HCT116 (cell line): ENCODE data around the gene PRSS2. TPM values are rescaled to one million over a fixed set of nuclear protein-coding genes. Genes with fewer than 3 reads are reported as not detected.

Source experiments
- ATAC-seq: fragments of 200-7000 bp; cut with Tn5 transposase; 2 replicates; pipeline ENCODE4 v1.9.1; 2020; ENCODE audit warnings: mild to moderate bottlenecking, moderate library complexity
- BruUV-seq: library from RNA; stranded (reverse); fragments of 400-500 nt; replicated peaks from 2 replicates; lab custom pipeline; 2021; lab: Mats Ljungman, UMichigan
- CTCF ChIA-PET: fragments of 300-600 bp; sonication (Branson Sonifier 250); formaldehyde crosslinking; loops from one replicate; lab custom pipeline; 2021; ENCODE audit warnings: antibody characterized with exemption; lab: Charles Lee
- POLR2A ChIA-PET: fragments of 300-600, 350-600 bp; sonication (Branson Sonifier 250); formaldehyde crosslinking; loops from one replicate; lab custom pipeline; 2021; ENCODE audit warnings: antibody characterized with exemption; lab: Charles Lee
- RAD21 ChIA-PET, 2 experiments: fragments of 300-600 bp; sonication (Branson Sonifier 250); formaldehyde crosslinking; loops; one replicate each; lab custom pipeline; 2023; ENCODE audit warnings: low total read pairs in 2 of 2; ENCODE audit not compliant: uncharacterized antibody in 2 of 2, unreplicated experiment in 2 of 2, low non-redundant PET in 1 of 2; lab: Charles Lee
- DNase-seq: peaks from one replicate; pipeline ENCODE4 v3.0.0-alpha.2; 2010; ENCODE audit warnings: low read depth, low spot score
- H2AFZ ChIP-seq: fragments of 200-600 bp; shearing (Covaris generic), sonication (generic); 2 replicates; pipeline ENCODE4 v1.6.1; 2017; ENCODE audit warnings: low read depth, mixed run types, mixed read lengths, antibody characterized with exemption, low read length; ENCODE audit not compliant: poor library complexity, severe bottlenecking
- H3K27ac ChIP-seq: 2 replicates; pipeline ENCODE4 v1.5.1; 2012; ENCODE audit warnings: low read depth, low read length
- H3K27me3 ChIP-seq: fragments of 200-600 bp; sonication (generic); 2 replicates; pipeline ENCODE4 v1.6.1; 2016; ENCODE audit warnings: mixed run types, low read length, mixed read lengths; ENCODE audit not compliant: insufficient read depth
- H3K36me3 ChIP-seq, 2 experiments: fragments of 200-500 bp in 1 of 2; fragments of 200-600 bp in 1 of 2; sonication (Bioruptor generic) in 1 of 2; sonication (generic) in 1 of 2; 2 replicates each; pipeline versions ENCODE4 v1.5.1 to v1.6.1; 2014 to 2016; ENCODE audit warnings: low read length in 2 of 2, inconsistent platforms in 1 of 2, mixed read lengths in 1 of 2, mixed run types in 1 of 2; ENCODE audit not compliant: insufficient read depth in 2 of 2, control insufficient read depth in 1 of 2
- H3K4me1 ChIP-seq, 2 experiments: fragments of 200-600 bp in 1 of 2; sonication (generic) in 1 of 2; 2 replicates each; pipeline versions ENCODE4 v1.5.1 to v1.6.1; 2012 to 2017; ENCODE audit warnings: low read length in 2 of 2, inconsistent platforms in 1 of 2, mild to moderate bottlenecking in 1 of 2, mixed read lengths in 1 of 2, mixed run types in 1 of 2, moderate library complexity in 1 of 2; ENCODE audit not compliant: insufficient read depth in 2 of 2, control insufficient read depth in 1 of 2
- H3K4me2 ChIP-seq: fragments of 200-600 bp; sonication (generic); 2 replicates; pipeline ENCODE4 v1.6.1; 2017; ENCODE audit warnings: mixed run types, low read length, mixed read lengths
- H3K4me3 ChIP-seq, 2 experiments: fragments of 200-600 bp in 1 of 2; sonication (generic) in 1 of 2; replicated peaks in 1 of 2; 2 replicates each; pipeline ENCODE4 v1.5.1; 2011 to 2016; ENCODE audit warnings: low read length in 2 of 2, control low read depth in 1 of 2, low read depth in 1 of 2, mild to moderate bottlenecking in 1 of 2, mixed read lengths in 1 of 2, mixed run types in 1 of 2
- H3K79me2 ChIP-seq: fragments of 200-600 bp; sonication (generic); 2 replicates; pipeline ENCODE4 v1.6.1; 2017; ENCODE audit warnings: mild to moderate bottlenecking, mixed run types, low read length, moderate library complexity, mixed read lengths; ENCODE audit not compliant: insufficient read depth
- H3K9ac ChIP-seq: fragments of 200-600 bp; sonication (generic); 2 replicates; pipeline ENCODE4 v1.6.1; 2016; ENCODE audit warnings: low read length, mixed read lengths
- H3K9me2 ChIP-seq: fragments of 200-600 bp; sonication (generic), shearing (Covaris generic); 2 replicates; pipeline ENCODE4 v1.6.1; 2017; ENCODE audit warnings: mixed run types, mild to moderate bottlenecking, moderate library complexity; ENCODE audit not compliant: insufficient read depth
- H3K9me3 ChIP-seq, 2 experiments: fragments of 200-500 bp in 1 of 2; fragments of 200-600 bp in 1 of 2; sonication (Bioruptor generic) in 1 of 2; sonication (generic) in 1 of 2; 2 replicates each; pipeline ENCODE4 v1.6.1; 2014 to 2017; ENCODE audit warnings: low read length in 2 of 2, mixed read lengths in 2 of 2, inconsistent platforms in 1 of 2, low read depth in 1 of 2, mild to moderate bottlenecking in 1 of 2, mixed run types in 1 of 2, moderate library complexity in 1 of 2; ENCODE audit not compliant: control insufficient read depth in 1 of 2, insufficient read depth in 1 of 2
- H4K20me1 ChIP-seq: fragments of 200-600 bp; sonication (generic), shearing (Covaris generic); 2 replicates; pipeline ENCODE4 v1.6.1; 2017; ENCODE audit warnings: mixed run types, mild to moderate bottlenecking, moderate library complexity; ENCODE audit not compliant: insufficient read depth
- ATF3 ChIP-seq: IDR thresholded peaks from 2 replicates; pipeline ENCODE4 v1.6.1; 2012
- EGR1 ChIP-seq: IDR thresholded peaks from 2 replicates; pipeline ENCODE4 v1.6.1; 2012; ENCODE audit warnings: low read depth
- EZH2phosphoT487 ChIP-seq: fragments of 200-600 bp; IDR thresholded peaks from 2 replicates; pipeline ENCODE4 v1.6.1; 2018; ENCODE audit warnings: antibody characterized with exemption, borderline replicate concordance
- MAX ChIP-seq: IDR thresholded peaks from 2 replicates; pipeline ENCODE4 v1.6.1; 2012
- POLR2A ChIP-seq: IDR thresholded peaks from 2 replicates; pipeline ENCODE4 v1.7.0; 2011; ENCODE audit warnings: borderline replicate concordance; ENCODE audit not compliant: insufficient read depth, insufficient read length; ENCODE audit errors: extremely low read depth
- REST ChIP-seq: IDR thresholded peaks from 2 replicates; pipeline ENCODE4 v1.6.1; 2012; ENCODE audit warnings: low read depth
- SP1 ChIP-seq: IDR thresholded peaks from 2 replicates; pipeline ENCODE4 v1.6.1; 2012; ENCODE audit warnings: low read depth
- SRF ChIP-seq: IDR thresholded peaks from 2 replicates; pipeline ENCODE4 v1.6.1; 2012; ENCODE audit warnings: low read depth
- TCF7L2 ChIP-seq: IDR thresholded peaks from 2 replicates; pipeline ENCODE4 v1.7.0; 2011; ENCODE audit warnings: borderline replicate concordance, inconsistent platforms; ENCODE audit not compliant: insufficient read depth, insufficient read length; ENCODE audit errors: extremely low read depth
- ZFX ChIP-seq: fragments of 450-650 bp; IDR thresholded peaks from 2 replicates; pipeline ENCODE4 v1.6.1; 2017
- intact Hi-C: fragments of 100-400 bp; cut with micrococcal nuclease; formaldehyde crosslinking; loops from 2 replicates; pipeline ENCODE4 v1.10.0; 2022
- total RNA-seq: library from RNA; stranded (reverse); gene quantifications from one replicate; pipeline ENCODE4 v1.2.1, GENCODE V29; 2021; ENCODE audit not compliant: unreplicated experiment

PRSS2 gene
- total RNA-seq, 1 experiment from 2014 or later: 36.8 TPM

- TF ChIP-seq EZH2phosphoT487 (no peak), EGR1 (no peak), TCF7L2 (no peak), ZFX (no peak), SRF (no peak), MAX (no peak), REST (no peak), SP1 (no peak), ATF3 (no peak), POLR2A (no peak)
- ChIA-PET RAD21 (no interaction called here), POLR2A (no interaction called here), CTCF (no interaction called here)
- Histone ChIP-seq H3K9ac (no peak overlapping the region), H3K9me2 (no peaks in the 10 kb centered on the region), H3K4me1 (no peaks in the 10 kb centered on the region), H3K4me3 (no peak overlapping the region), H3K79me2 (no peaks in the 10 kb centered on the region), H3K36me3 (no peaks in the 10 kb centered on the region), H3K27ac (no peak overlapping the region), H3K4me2 (no peak overlapping the region), H4K20me1 (no peaks in the 10 kb centered on the region), H3K9me3 (no peaks in the 10 kb centered on the region), H2AFZ (no peak overlapping the region), H3K27me3 (peaks cover 2% of the 10 kb centered on the region; the same call in 1 of the 2 replicates)
- no peak for ATAC-seq
- no peak for DNase-seq
- intact Hi-C loops: no loop called here
- BruUV-seq: no TSS peak
Measured at GRCh38 chr7:142801601-142802295, 31.0 kb downstream of the PRSS2 start.
